GM10847 (cell line): Measurements from ENCODE around the gene UQCC2.

Source experiments
- POLR2A ChIP-seq: IDR thresholded peaks from 2 replicates; pipeline ENCODE4 v1.6.1; 2011; ENCODE audit not compliant: insufficient read length; ENCODE audit errors: extremely low read depth

UQCC2 gene

GRCh38 chr6:33722103-33722623, 10.7 kb upstream of the UQCC2 start:
- no peak for TF ChIP-seq POLR2A

DNA sequence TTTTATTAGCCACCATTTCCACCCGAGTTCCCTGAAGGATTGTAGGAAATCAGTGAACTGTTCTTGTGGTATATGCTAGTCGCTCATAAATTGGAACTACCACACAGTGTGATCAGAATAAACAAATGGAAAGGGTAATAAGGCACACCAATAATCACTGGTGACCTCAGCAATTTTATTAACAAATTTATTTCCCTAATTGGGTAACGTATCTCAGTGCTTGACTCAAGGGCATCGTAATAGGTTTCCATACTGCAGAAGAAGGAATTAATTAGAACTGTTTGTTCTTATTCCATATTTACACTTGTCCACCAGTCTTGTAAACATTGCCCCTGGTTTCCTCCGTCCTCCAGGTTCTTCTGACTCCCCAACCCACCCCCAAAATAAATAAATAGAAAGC, 10.0 kb upstream of the UQCC2 start:
- TF ChIP-seq POLR2A: no peak

DNA sequence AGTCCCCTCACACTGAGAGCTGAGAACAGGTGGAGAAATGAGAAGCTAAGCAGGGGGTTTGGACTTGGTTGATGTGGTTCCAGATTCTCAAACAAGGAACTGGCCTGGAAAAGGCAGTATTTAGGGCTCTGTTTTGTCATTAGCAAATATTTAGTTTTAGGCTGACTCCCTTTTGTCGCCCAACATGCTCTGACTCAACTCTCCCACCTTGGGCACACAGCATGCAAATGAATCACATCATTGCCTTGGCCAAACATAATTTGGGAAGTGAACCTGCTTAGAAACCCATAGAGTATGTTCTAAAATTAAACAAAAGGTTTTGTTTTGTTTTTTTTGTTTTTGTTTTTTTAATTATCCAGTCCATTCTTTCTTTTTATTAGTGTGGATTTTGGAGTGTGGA, 9.5 kb upstream of the UQCC2 start:
- no peak for TF ChIP-seq POLR2A

- TF ChIP-seq POLR2A: no peak
These were observed 8.0 kb upstream of the UQCC2 start for GRCh38 chr6:33719326-33719987.

DNA sequence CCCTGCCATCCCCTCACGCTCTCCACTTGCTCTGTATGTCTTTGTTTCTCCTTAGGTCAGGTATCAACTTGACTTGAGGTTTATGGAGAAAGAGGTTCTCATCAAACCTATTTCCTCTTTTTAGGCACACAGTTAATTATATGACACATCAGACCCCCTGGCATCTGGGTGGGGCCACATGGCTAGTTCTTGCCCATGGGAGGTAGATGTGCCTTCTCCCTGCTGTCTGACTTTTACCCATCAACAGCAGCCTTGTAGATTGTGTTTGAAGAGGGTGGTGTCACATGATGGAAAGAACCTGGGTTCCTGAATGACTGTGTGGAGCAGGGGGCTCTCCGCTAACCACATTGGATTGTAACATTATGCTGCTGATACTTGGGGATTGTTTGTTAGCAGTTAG, 7.2 kb upstream of the UQCC2 start:
- TF ChIP-seq POLR2A: no peak

- TF ChIP-seq POLR2A: no peak
These were observed 6.5 kb upstream of the UQCC2 start for GRCh38 chr6:33717934-33718455.

DNA sequence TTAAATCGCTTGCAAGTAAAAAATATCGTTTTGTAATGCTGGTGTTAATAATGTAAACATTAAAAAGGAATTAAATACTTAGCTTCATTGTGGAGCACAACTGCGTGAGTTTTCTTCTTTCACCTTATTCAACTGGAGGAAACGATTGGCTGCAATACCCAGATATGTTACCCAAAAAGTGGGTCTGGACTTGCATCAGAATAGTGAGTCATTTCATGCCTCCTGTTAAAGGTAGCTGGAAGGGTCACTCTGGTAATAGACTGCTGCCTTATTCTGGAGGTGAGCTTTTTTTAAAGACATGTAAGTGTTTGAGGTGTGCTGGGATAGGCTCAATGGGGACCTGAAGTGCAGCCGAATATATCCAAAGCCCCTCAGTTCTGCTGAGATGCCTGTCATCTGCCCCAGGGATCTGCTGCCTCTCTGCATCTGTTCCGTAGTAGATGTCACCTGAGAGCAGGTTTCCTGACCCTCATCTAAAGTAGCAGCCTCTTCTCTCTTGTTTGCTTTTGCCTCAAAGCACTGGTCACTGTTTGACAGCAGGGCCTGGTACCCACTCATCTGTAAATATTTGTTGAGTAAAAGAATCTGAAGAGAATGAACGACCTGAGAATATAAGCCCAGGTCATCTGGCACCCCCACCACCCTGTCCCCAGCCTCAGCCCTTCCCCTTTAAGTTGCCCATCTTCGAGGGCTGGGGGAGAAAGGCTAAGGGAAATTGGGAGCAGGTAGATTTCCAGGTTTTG, 5.6 kb upstream of the UQCC2 start:
- no peak for TF ChIP-seq POLR2A

DNA sequence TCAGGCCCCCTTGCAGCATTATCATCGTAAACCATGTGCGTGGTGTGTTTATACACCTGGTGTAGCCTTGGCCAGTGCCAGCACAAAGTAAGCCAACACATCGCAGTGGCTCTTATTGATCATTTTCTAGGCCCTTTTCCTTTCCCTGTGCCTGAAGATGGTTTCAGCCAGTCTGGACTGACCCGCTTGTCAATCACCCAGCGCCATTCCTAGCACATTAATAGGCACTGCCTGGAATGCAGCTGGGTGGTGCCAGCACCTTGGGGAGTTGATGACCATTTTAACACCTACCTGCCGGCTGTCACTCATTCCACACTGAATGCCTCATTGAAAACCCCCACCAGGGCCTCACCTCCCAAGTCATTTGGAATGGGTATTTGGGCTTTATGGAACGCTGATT, 4.9 kb upstream of the UQCC2 start:
- no peak for TF ChIP-seq POLR2A

DNA sequence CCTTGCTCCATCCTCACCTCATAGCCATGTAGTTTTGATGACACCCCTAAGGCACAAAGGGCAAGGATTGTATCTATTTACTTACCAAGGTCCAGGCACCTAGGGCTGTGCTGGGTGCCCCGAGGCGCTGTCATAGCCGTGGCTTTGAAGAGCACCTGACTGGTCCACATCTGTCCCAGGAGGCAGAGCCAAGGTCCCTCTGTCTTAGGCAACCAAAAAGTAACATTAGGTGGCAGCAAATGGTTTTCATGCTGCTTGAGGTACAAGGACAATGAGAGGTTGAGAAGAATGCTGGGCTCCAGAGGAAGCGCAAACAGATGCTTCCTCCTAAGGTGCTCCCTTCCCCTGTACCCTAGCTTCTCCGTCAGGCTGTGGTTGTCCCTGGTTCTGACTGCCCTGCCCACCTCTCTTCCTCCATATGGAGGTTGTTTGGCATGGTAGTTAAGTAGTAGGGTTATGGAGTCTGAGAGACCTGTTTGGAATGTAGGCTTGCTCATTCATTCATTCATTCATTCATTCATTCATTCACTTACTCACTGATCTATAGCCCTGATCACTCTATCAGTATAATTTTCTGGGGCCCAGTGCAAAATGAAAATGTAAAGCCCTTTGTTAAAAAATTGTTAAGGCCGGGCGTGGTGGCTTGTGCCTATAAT, 3.0 kb upstream of the UQCC2 start:
- TF ChIP-seq POLR2A: no peak

- TF ChIP-seq POLR2A: no peak
These were observed 2.3 kb upstream of the UQCC2 start for GRCh38 chr6:33713786-33714185.

GRCh38 chr6:33712914-33713313, 1.4 kb upstream of the UQCC2 start:
- TF ChIP-seq POLR2A: no peak

DNA sequence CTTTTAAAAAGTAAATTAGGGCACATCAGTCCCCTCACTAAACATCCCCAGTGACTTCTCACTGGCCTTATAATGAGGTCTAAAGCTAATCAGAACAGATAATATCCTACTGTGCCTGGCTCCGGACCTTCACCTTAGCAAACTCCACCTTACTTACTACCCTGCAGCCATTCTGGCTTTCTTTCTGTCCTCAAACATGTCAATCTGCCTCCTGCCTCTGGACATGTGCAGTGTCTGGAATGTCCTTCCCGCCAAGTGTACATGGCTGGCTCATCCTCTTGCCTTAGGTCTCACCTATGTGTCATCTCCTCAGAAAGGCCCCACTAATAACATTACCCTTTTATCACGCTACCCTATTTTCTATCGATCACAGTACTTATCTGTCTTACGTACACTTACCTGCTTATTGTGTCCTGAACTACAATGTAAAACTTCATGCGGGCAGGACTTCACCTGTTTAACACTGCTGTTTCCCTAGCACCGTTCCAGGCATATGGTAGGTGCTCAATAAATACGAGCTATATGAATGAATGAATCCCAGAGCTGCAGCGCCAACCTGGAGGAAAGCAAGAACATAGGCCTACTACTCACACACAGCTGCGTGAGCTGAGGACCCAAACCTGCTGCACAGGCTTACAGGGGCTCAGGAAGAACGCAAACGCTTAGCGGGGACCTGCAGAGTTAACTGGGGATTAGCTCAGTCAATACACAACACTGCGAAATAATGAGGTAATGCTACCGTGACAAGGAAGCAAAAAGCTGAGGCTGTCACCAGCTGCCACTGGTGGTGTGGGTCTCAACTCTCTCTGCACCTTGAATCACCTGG, 991 bp downstream of the UQCC2 start:
- no peak for TF ChIP-seq POLR2A

- no peak for TF ChIP-seq POLR2A
These were observed 1.8 kb downstream of the UQCC2 start for GRCh38 chr6:33709605-33710295.

- TF ChIP-seq POLR2A: no peak
These were observed 2.8 kb downstream of the UQCC2 start for GRCh38 chr6:33708516-33709204.
